Calu3 (cell line): ENCODE measurements around the gene RAB3IL1. TPM values are rescaled to one million over a fixed set of nuclear protein-coding genes. Genes with fewer than 3 reads are reported as not detected.

Experiments used
- BruUV-seq: library from RNA; stranded (reverse); fragments of 400-500 nt; replicated peaks from 2 replicates; lab custom pipeline; 2021; lab: Mats Ljungman, UMichigan
- CTCF ChIA-PET: fragments of 300-600 bp; sonication (Branson Sonifier 250); formaldehyde crosslinking; loops from one replicate; lab custom pipeline; 2022; ENCODE audit warnings: antibody characterized with exemption; lab: Charles Lee
- DNase-seq: peaks from one replicate; pipeline ENCODE4 v3.0.0; 2022
- H3K27ac Mint-ChIP-seq: one replicate; pipeline ENCODE4 v1.8.0; 2022; ENCODE audit warnings: mixed read lengths; ENCODE audit not compliant: unreplicated experiment
- H3K27me3 Mint-ChIP-seq: one replicate; pipeline ENCODE4 v1.8.0; 2022; ENCODE audit warnings: mixed read lengths; ENCODE audit not compliant: unreplicated experiment
- H3K36me3 Mint-ChIP-seq: one replicate; pipeline ENCODE4 v1.8.0; 2022; ENCODE audit warnings: mild to moderate bottlenecking, moderate library complexity, mixed read lengths; ENCODE audit not compliant: insufficient read depth, unreplicated experiment
- H3K4me1 Mint-ChIP-seq: one replicate; pipeline ENCODE4 v1.8.0; 2022; ENCODE audit warnings: mild to moderate bottlenecking, low read depth, mixed read lengths; ENCODE audit not compliant: unreplicated experiment
- H3K4me3 Mint-ChIP-seq: one replicate; pipeline ENCODE4 v1.8.0; 2022; ENCODE audit warnings: mild to moderate bottlenecking, low read depth, moderate library complexity, mixed read lengths; ENCODE audit not compliant: unreplicated experiment
- H3K9me3 Mint-ChIP-seq: one replicate; pipeline ENCODE4 v1.8.0; 2022; ENCODE audit warnings: low read depth, mixed read lengths; ENCODE audit not compliant: unreplicated experiment
- intact Hi-C: fragments of 100-400 bp; cut with micrococcal nuclease; formaldehyde crosslinking; loops from one replicate; pipeline ENCODE4 v1.10.0; 2022; ENCODE audit not compliant: unreplicated experiment
- total RNA-seq: library from RNA; stranded (reverse); gene quantifications from 2 replicates; pipeline ENCODE4 v1.2.3, GENCODE V29; 2022
- TF ChIP-seq, protein P1 (sequence below): fragments of 200-600 bp; IDR thresholded peaks from one replicate; pipeline ENCODE4 v1.8.0; 2022; ENCODE audit warnings: antibody characterized with exemption; ENCODE audit not compliant: unreplicated experiment

Gene RAB3IL1
- total RNA-seq, 1 experiment from 2014 or later = 0.76 TPM

GRCh38 chr11:61960532-61960931, 43.2 kb upstream of the RAB3IL1 start:
- TF ChIP-seq, protein P1, sequence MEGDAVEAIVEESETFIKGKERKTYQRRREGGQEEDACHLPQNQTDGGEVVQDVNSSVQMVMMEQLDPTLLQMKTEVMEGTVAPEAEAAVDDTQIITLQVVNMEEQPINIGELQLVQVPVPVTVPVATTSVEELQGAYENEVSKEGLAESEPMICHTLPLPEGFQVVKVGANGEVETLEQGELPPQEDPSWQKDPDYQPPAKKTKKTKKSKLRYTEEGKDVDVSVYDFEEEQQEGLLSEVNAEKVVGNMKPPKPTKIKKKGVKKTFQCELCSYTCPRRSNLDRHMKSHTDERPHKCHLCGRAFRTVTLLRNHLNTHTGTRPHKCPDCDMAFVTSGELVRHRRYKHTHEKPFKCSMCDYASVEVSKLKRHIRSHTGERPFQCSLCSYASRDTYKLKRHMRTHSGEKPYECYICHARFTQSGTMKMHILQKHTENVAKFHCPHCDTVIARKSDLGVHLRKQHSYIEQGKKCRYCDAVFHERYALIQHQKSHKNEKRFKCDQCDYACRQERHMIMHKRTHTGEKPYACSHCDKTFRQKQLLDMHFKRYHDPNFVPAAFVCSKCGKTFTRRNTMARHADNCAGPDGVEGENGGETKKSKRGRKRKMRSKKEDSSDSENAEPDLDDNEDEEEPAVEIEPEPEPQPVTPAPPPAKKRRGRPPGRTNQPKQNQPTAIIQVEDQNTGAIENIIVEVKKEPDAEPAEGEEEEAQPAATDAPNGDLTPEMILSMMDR = no peak
- Mint-ChIP-seq H3K4me1 (peaks cover 53% of the 10 kb centered on the region), H3K27ac (no peak overlapping the region), H3K27me3 (no peaks in the 10 kb centered on the region), H3K36me3 (peaks cover 58% of the 10 kb centered on the region), H3K4me3 (no peak overlapping the region), H3K9me3 (no peaks in the 10 kb centered on the region)
- DNase-seq = no peak
- BruUV-seq = no TSS peak
- CTCF ChIA-PET = no interaction called here
- intact Hi-C loops = no loop called here

DNA sequence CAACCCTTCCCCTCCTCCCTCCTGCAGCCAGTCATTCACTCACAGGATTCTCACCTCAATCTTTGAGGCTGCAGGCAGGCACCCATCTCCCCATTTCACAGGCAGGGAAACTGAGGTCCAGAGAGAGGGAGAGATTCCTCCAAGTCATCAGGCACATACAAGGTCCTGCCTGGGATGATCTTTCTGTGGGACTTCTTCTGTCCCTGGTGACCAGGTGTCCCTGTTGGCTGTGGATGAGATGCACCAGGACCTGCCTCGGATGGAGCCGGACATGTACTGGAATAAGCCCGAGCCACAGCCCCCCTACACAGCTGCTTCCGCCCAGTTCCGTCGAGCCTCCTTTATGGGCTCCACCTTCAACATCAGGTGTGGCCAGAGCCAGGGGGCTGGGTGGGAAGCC, 42.3 kb upstream of the RAB3IL1 start:
- CTCF ChIA-PET = interaction anchor here (1.1 to 1.9 kb wide), 2 partner anchors 10 to 13 kb away, joined by 3 to 12 read pairs; partner anchors contain the start of gene BEST1
- Mint-ChIP-seq H3K36me3 (peaks cover 49% of the 10 kb centered on the region), H3K4me3 (no peak overlapping the region), H3K27me3 (no peaks in the 10 kb centered on the region), H3K9me3 (no peaks in the 10 kb centered on the region), H3K4me1 (peaks cover 46% of the 10 kb centered on the region), H3K27ac (no peak overlapping the region)
- BruUV-seq = no TSS peak
- DNase-seq = no peak
- intact Hi-C loops = no loop called here
- TF ChIP-seq, protein P1 = no peak

DNA sequence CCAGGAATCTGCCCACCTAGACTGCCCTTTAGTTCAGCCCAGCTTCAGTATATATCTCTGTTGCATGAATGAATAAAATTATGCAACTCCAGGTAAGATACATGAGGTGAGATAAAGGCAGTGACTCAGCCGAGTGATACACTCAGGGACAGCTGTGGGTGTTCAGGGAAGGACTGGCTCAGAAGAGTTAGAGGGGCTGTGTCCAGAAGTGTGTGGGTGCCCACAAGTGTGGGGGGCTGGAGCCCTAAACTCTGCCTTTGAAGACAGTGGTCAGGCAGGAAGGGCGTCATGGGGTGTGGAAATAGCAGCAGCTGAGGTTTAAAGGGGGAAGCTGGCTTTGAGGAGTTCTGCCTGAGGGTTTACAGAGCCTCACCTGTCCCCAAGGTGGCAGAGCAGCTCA, 41.7 kb upstream of the RAB3IL1 start:
- Mint-ChIP-seq H3K9me3 (no peaks in the 10 kb centered on the region), H3K4me3 (no peak overlapping the region), H3K36me3 (peaks cover 43% of the 10 kb centered on the region), H3K27ac (peak overlapping the region; percentile 82), H3K4me1 (peaks cover 41% of the 10 kb centered on the region), H3K27me3 (no peaks in the 10 kb centered on the region)
- TF ChIP-seq, protein P1 = no peak
- no TSS peak for BruUV-seq
- intact Hi-C loops = no loop called here
- CTCF ChIA-PET = interaction anchor here (1.0 to 1.9 kb wide), 4 partner anchors 10 to 22 kb away, joined by 3 to 12 read pairs (median 3); partner anchors contain the start of gene BEST1
- no peak for DNase-seq

GRCh38 chr11:61958590-61958989, 41.2 kb upstream of the RAB3IL1 start:
- peak overlapping the region; percentile 82 for H3K27ac Mint-ChIP-seq
- no peaks in the 10 kb centered on the region for H3K9me3 Mint-ChIP-seq
- BruUV-seq = no TSS peak
- CTCF ChIA-PET = interaction anchor here (1.0 to 1.9 kb wide), 4 partner anchors 9 to 22 kb away, joined by 3 to 12 read pairs (median 3); partner anchors contain the start of gene BEST1
- DNase-seq = no peak
- TF ChIP-seq, protein P1 = no peak
- intact Hi-C loops = no loop called here
- H3K4me1 Mint-ChIP-seq = peaks cover 36% of the 10 kb centered on the region
- H3K27me3 Mint-ChIP-seq = no peaks in the 10 kb centered on the region
- H3K36me3 Mint-ChIP-seq = peaks cover 38% of the 10 kb centered on the region
- no peak overlapping the region for H3K4me3 Mint-ChIP-seq
